Vagina (tissue), 2 donors: ENCODE results near the gene IFT43.

Experiments used
- CTCF ChIP-seq, 3 experiments: fragments of 450-650 bp in 2 of 3; fragments of 200-600 bp in 1 of 3; sonication (generic) in 1 of 3; IDR thresholded peaks; one replicate each; pipeline ENCODE4 v1.5.1; 2017 to 2019; ENCODE audit warnings: antibody characterized with exemption in 3 of 3, mild to moderate bottlenecking in 2 of 3, moderate library complexity in 2 of 3
- POLR2A ChIP-seq, 2 donors: fragments of 450-650 bp; IDR thresholded peaks; one replicate each; pipeline ENCODE4 v1.6.1; 2017; ENCODE audit warnings: antibody characterized with exemption in 2 of 2, mild to moderate bottlenecking in 2 of 2, moderate library complexity in 2 of 2
- POLR2AphosphoS5 ChIP-seq, 2 donors: sonication (generic); formaldehyde crosslinking; IDR thresholded peaks; one replicate each; pipeline ENCODE4 v1.9.0; 2017; ENCODE audit warnings: antibody characterized with exemption in 2 of 2, mild to moderate bottlenecking in 2 of 2, low read depth in 1 of 2; ENCODE audit not compliant: insufficient read depth in 1 of 2

GRCh38 chr14:75939200-75939599 lies 46.4 kb upstream of the IFT43 start:
- no peak for TF ChIP-seq CTCF (IDR thresholded peaks at IDR 0.05)
- TF ChIP-seq POLR2A (IDR thresholded peaks at IDR 0.05) = no peak
- no peak for TF ChIP-seq POLR2AphosphoS5 (IDR thresholded peaks at IDR 0.05; ENCODE audit: insufficient read depth in 1 of 2, low read depth in 1 of 2)
